DOHH2 (cell line): Measurements from ENCODE around the gene RPS2.

Source experiments
- H3F3A ChIP-seq: fragments of 200-600 bp; sonication (generic), shearing (Covaris generic); 2 replicates; pipeline ENCODE4 v1.6.0; 2016; ENCODE audit warnings: antibody characterized with exemption, mild to moderate bottlenecking; ENCODE audit not compliant: control insufficient read depth, insufficient read depth
- H3K27ac ChIP-seq: fragments of 200-600 bp; sonication (generic); 2 replicates; pipeline ENCODE4 v1.5.1; 2014; ENCODE audit warnings: low read depth, mild to moderate bottlenecking, low read length, moderate library complexity
- H3K27me3 ChIP-seq: fragments of 200-600 bp; sonication (generic); 2 replicates; pipeline ENCODE4 v1.6.1; 2014; ENCODE audit warnings: mild to moderate bottlenecking, low read length, mixed read lengths; ENCODE audit not compliant: control insufficient read depth
- H3K36me3 ChIP-seq: fragments of 200-600 bp; sonication (generic); 2 replicates; pipeline ENCODE4 v1.6.1; 2014; ENCODE audit warnings: mild to moderate bottlenecking, low read length, moderate library complexity, mixed read lengths; ENCODE audit not compliant: control insufficient read depth
- H3K4me1 ChIP-seq: fragments of 200-600 bp; sonication (generic); 2 replicates; pipeline ENCODE4 v1.6.1; 2014; ENCODE audit warnings: mild to moderate bottlenecking, low read length, mixed read lengths; ENCODE audit not compliant: control insufficient read depth
- H3K4me2 ChIP-seq: fragments of 200-600 bp; sonication (generic); 2 replicates; pipeline ENCODE4 v1.6.0; 2014; ENCODE audit warnings: mild to moderate bottlenecking, low read length, moderate library complexity
- H3K4me3 ChIP-seq: fragments of 200-600 bp; sonication (generic); 2 replicates; pipeline ENCODE4 v1.5.1; 2014; ENCODE audit warnings: mild to moderate bottlenecking, low read length, mixed read lengths
- H3K79me2 ChIP-seq: fragments of 200-600 bp; sonication (generic); 2 replicates; pipeline ENCODE4 v1.6.1; 2014; ENCODE audit warnings: mild to moderate bottlenecking, low read length, mixed read lengths; ENCODE audit not compliant: control insufficient read depth
- H3K9me2 ChIP-seq: fragments of 200-600 bp; sonication (generic); replicated peaks from 2 replicates; pipeline ENCODE4 v1.6.1; 2014; ENCODE audit warnings: mild to moderate bottlenecking, low read length, mixed read lengths; ENCODE audit not compliant: control insufficient read depth
- H3K9me3 ChIP-seq: fragments of 200-600 bp; sonication (generic); 2 replicates; pipeline ENCODE4 v1.6.1; 2014; ENCODE audit warnings: antibody characterized with exemption, low read length, mixed read lengths; ENCODE audit not compliant: control insufficient read depth, insufficient read depth
- H4K20me1 ChIP-seq: fragments of 200-600 bp; sonication (generic); 2 replicates; pipeline ENCODE4 v1.6.0; 2014; ENCODE audit warnings: low read depth, mild to moderate bottlenecking, antibody characterized with exemption, low read length, moderate library complexity; ENCODE audit not compliant: control insufficient read depth, insufficient read depth
- CTCF ChIP-seq: fragments of 200-600 bp; sonication (generic); IDR thresholded peaks from one replicate; pipeline ENCODE4 v1.5.1; 2014; ENCODE audit warnings: antibody characterized with exemption, mild to moderate bottlenecking, low read depth, low read length; ENCODE audit not compliant: poor library complexity, severe bottlenecking
- EZH2phosphoT487 ChIP-seq: fragments of 200-600 bp; sonication (generic); IDR thresholded peaks from 2 replicates; pipeline ENCODE4 v1.6.1; 2017; ENCODE audit warnings: borderline replicate concordance, mild to moderate bottlenecking, antibody characterized with exemption, low read length, moderate library complexity, mixed read lengths

Gene RPS2

DNA sequence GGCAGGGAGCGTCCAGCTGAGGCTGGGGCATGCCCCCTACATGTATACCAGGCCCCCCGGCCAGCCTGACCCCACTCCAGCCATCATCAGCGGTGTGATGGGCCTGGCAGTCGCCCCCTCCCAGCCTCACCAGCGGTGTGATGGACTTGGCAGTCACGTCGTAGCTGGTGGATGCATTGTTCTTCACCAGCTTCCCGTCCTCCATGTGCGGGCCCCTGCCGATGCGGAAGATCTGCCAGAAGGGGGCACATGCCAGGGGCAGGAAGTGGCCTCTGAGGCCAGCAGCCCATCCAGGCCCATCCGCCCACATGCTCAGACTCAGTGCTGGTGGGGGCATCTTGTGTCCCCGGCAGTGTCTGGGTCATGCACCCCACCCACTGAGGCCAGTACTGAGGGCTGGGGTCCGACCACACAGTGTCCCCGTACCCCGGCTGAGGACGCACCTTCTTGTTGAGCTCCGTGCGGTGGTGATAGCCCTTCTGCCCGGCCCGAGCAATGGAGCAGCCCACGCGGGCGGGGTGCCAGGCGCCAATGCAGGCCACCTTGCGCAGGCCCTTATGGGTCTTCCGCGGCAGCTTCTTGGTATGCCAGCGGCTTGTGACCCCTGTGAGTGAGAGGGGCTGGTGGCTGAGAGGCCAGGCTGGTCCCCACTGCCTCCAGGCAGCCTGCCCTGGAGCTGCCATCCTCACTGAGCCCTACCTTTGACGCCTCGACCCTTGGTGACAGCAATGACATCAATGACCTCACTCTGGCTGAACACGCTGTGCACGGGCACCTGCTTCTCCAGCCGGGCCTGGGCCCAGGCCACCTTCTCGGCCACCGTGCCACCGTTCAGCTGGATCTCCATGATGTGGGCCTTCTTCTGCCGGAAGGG is 17.9 kb downstream of the RPS2 start:
- Histone ChIP-seq H3F3A (no peaks in the 10 kb centered on the region), H3K4me3 (no peak overlapping the region), H4K20me1 (no peaks in the 10 kb centered on the region), H3K4me2 (no peak overlapping the region), H3K36me3 (no peaks in the 10 kb centered on the region), H3K4me1 (peaks cover 17% of the 10 kb centered on the region), H3K27ac (no peak overlapping the region), H3K27me3 (no peaks in the 10 kb centered on the region), H3K79me2 (no peaks in the 10 kb centered on the region), H3K9me3 (no peaks in the 10 kb centered on the region), H3K9me2 (no peaks in the 10 kb centered on the region)
- TF ChIP-seq EZH2phosphoT487 (no peak), CTCF (no peak)

DNA sequence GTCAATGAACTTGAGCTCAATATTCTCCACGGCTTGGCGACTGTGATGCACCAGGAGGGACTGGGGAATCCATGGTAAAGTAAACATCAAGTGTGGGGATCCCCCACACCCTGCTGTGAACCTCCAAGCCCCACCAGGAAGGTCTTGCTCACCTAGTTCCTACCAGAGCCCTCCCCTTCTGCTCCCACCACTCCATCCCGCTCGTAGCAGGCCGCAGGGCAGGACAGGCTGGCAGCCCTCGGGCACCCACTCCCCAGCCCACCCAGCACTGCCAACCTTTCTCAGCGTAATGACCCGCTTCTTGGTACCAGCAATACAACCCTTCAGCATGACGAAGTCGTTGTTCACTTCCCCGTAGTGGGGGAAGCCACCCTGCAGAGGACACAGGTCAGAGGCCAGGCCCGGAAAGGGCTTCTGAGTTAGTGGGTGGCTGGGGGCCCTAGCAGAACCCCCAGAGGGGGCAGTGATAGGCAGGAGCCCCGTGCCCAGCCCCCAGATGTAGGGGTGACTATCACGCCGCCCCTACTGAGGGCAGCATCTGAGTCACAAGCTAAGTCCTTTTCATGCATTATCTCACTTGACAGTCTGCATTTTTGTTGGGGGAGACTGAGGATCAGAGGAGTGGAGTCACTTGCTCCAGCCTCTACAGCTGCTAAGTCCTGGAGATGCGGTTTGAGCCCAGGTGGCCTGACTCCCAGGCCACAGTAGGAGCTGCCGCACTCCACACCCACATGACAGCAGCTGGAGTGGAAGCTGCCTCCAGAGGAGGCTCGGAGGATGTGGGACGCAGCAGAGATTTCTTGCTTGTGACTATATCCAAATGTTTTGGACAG is 18.9 kb downstream of the RPS2 start:
- no peaks in the 10 kb centered on the region for H3F3A ChIP-seq
- H3K4me2 ChIP-seq, result no peak overlapping the region
- H3K4me1 ChIP-seq, result peaks cover 20% of the 10 kb centered on the region
- H3K4me3 ChIP-seq, result no peak overlapping the region
- H3K9me2 ChIP-seq, result no peaks in the 10 kb centered on the region
- TF ChIP-seq CTCF (no peak), EZH2phosphoT487 (no peak)
- H3K36me3 ChIP-seq, result no peaks in the 10 kb centered on the region
- H4K20me1 ChIP-seq, result no peaks in the 10 kb centered on the region
- H3K9me3 ChIP-seq, result no peaks in the 10 kb centered on the region
- H3K79me2 ChIP-seq, result no peaks in the 10 kb centered on the region
- H3K27me3 ChIP-seq, result no peaks in the 10 kb centered on the region
- H3K27ac ChIP-seq, result no peak overlapping the region

GRCh38 chr16:1944612-1945199 is 19.9 kb downstream of the RPS2 start:
- H3K9me3 ChIP-seq, result no peaks in the 10 kb centered on the region
- H4K20me1 ChIP-seq, result no peaks in the 10 kb centered on the region
- H3K27me3 ChIP-seq, result no peaks in the 10 kb centered on the region
- TF ChIP-seq CTCF, result no peak
- TF ChIP-seq EZH2phosphoT487, result no peak
- no peak overlapping the region for H3K4me3 ChIP-seq
- H3K36me3 ChIP-seq, result no peaks in the 10 kb centered on the region
- no peaks in the 10 kb centered on the region for H3K9me2 ChIP-seq
- no peak overlapping the region for H3K27ac ChIP-seq
- no peaks in the 10 kb centered on the region for H3K79me2 ChIP-seq
- peaks cover 20% of the 10 kb centered on the region for H3K4me1 ChIP-seq
- H3K4me2 ChIP-seq, result no peak overlapping the region
- no peaks in the 10 kb centered on the region for H3F3A ChIP-seq
